ENCODE measurements around the gene UCHL3. TPM values are rescaled to one million over a fixed set of nuclear protein-coding genes. Genes with fewer than 3 reads are reported as not detected.

The UCHL3 gene
- total and polyA plus RNA-seq, 2 donors (not counting 3 experiments of a cell fraction or from before 2014, with no cell fraction given): 31.3 to 46.8 TPM

DNA sequence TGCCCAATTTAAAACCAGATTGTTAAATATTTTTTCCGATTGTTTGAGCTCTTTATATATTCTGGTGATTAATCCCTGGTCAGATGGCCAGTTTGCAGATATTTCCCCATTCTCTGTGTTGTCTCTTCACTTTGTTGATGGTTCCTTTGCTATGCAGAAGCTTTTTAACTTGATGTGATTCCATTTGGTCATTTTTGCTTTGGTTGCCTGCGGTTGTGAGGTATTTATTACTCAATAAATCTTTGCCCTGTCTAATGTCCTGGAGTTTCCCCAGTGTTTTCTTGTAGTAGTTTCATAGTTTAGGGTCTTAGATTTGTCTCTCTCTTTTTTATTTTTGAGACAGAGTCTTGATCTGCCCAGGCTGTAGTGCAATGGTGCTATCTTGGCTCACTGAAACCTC is 62.8 kb downstream of the UCHL3 start:
- H3K9me3 ChIP-seq (replicated peaks; ENCODE audit: control insufficient read depth, insufficient read depth, low read length): no peaks in the 10 kb centered on the region
- intact Hi-C loops (cut with micrococcal nuclease): no loop called here
- ChIA-PET CTCF (interaction anchor here (1.6 kb wide), 1 partner anchor 84 kb away, joined by 3 read pairs; no protein-coding TSS in a partner anchor), POLR2A (no interaction called here)
- H3K27ac ChIP-seq (ENCODE audit: insufficient read depth, low read depth, low read length): no peak overlapping the region
- H3K9ac ChIP-seq (replicated peaks; ENCODE audit: extremely low read depth, insufficient read depth, low read length): no peak overlapping the region
- FAIRE-seq (no peak), DNase-seq (ENCODE audit: low read depth, low spot score) (no peak)
- H3K27me3 ChIP-seq (ENCODE audit: control insufficient read depth in 2 of 2, insufficient read depth in 2 of 2, low read length in 2 of 2): no peaks in the 10 kb centered on the region
- no peaks in the 10 kb centered on the region for H3K36me3 ChIP-seq (ENCODE audit: control insufficient read depth in 2 of 2, extremely low read depth in 1 of 2, insufficient read depth in 2 of 2, low read length in 2 of 2)
- BruUV-seq (replicated peaks): no TSS peak
- no peak overlapping the region for H2AFZ ChIP-seq (ENCODE audit: low read depth, low read length)
- dilution Hi-C loops (cut with MboI; ENCODE audit: extremely low pct_ligation_motif_present, low sequenced_read_pairs): no loop called here
- no peak overlapping the region for H3K4me3 ChIP-seq (replicated peaks in 1 of 3; ENCODE audit: insufficient read depth in 1 of 3, low read depth in 1 of 3, low read length in 3 of 3)
- TF ChIP-seq, protein P1, sequence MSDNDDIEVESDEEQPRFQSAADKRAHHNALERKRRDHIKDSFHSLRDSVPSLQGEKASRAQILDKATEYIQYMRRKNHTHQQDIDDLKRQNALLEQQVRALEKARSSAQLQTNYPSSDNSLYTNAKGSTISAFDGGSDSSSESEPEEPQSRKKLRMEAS (IDR thresholded peaks at IDR 0.05; ENCODE audit: insufficient read depth, insufficient read length): no peak
- TF ChIP-seq FOS (IDR thresholded peaks at IDR 0.05; ENCODE audit: borderline replicate concordance, insufficient read depth, low read length) (no peak), MYC (IDR thresholded peaks at IDR 0.05; ENCODE audit: low read depth, low read length) (no peak), EZH2 (IDR thresholded peaks at IDR 0.05; ENCODE audit: borderline replicate concordance, low read depth, low read length, severe bottlenecking) (no peak), POLR2AphosphoS5 (IDR thresholded peaks at IDR 0.05; ENCODE audit: insufficient read depth, low read depth, low read length) (no peak), GATA2 (IDR thresholded peaks at IDR 0.05; ENCODE audit: insufficient read depth, insufficient read length, low read depth, low read length) (no peak), JUN (IDR thresholded peaks at IDR 0.05; ENCODE audit: borderline replicate concordance, insufficient read depth, insufficient read length, low read depth) (no peak), POLR2A (IDR thresholded peaks at IDR 0.05; ENCODE audit: low read depth, low read length) (no peak)
- TF ChIP-seq, protein P2, sequence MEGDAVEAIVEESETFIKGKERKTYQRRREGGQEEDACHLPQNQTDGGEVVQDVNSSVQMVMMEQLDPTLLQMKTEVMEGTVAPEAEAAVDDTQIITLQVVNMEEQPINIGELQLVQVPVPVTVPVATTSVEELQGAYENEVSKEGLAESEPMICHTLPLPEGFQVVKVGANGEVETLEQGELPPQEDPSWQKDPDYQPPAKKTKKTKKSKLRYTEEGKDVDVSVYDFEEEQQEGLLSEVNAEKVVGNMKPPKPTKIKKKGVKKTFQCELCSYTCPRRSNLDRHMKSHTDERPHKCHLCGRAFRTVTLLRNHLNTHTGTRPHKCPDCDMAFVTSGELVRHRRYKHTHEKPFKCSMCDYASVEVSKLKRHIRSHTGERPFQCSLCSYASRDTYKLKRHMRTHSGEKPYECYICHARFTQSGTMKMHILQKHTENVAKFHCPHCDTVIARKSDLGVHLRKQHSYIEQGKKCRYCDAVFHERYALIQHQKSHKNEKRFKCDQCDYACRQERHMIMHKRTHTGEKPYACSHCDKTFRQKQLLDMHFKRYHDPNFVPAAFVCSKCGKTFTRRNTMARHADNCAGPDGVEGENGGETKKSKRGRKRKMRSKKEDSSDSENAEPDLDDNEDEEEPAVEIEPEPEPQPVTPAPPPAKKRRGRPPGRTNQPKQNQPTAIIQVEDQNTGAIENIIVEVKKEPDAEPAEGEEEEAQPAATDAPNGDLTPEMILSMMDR (IDR thresholded peaks at IDR 0.05; ENCODE audit: extremely low read depth in 1 of 2, insufficient read depth in 1 of 2, low read depth in 1 of 2, low read length in 2 of 2): no peak
- no peaks in the 10 kb centered on the region for H3K4me1 ChIP-seq (ENCODE audit: control insufficient read depth, extremely low read depth, insufficient read depth, low read length)
- no peaks in the 10 kb centered on the region for H3K9me1 ChIP-seq (replicated peaks; ENCODE audit: control insufficient read depth, extremely low read depth, insufficient read depth, low read length)
- no peaks in the 10 kb centered on the region for H3K79me2 ChIP-seq (ENCODE audit: control insufficient read depth, insufficient read depth, low read length)
- H3K4me2 ChIP-seq (ENCODE audit: insufficient read depth, low read length): no peak overlapping the region
- H4K20me1 ChIP-seq (replicated peaks; ENCODE audit: control insufficient read depth, extremely low read depth, insufficient read depth, low read length): no peaks in the 10 kb centered on the region
